ENCODE measurements around the gene TNRC18.
A peak's percentile ranks its signal among the peaks of the same experiment; 100 is the strongest.

Gene TNRC18

GRCh38 chr7:5428478-5429252, 5.0 kb upstream of the TNRC18 start:
- peak; percentile 66 for DNase-seq (ENCODE audit: low read depth)

- DNase-seq (ENCODE audit: low read depth), result peak; percentile 69
Observed at GRCh38 chr7:5426226-5426475, 2.5 kb upstream of the TNRC18 start.

- DNase-seq (ENCODE audit: low read depth), result peak; percentile 62
Observed at GRCh38 chr7:5425507-5426225, 2.0 kb upstream of the TNRC18 start.

- no peak for DNase-seq (ENCODE audit: low read depth)
Observed at GRCh38 chr7:5424749-5425506, 1.3 kb upstream of the TNRC18 start.

- DNase-seq (ENCODE audit: low read depth), result peak; percentile 99
Observed at GRCh38 chr7:5423976-5424748, 528 bp upstream of the TNRC18 start.

- DNase-seq (ENCODE audit: low read depth), result no peak
Observed at GRCh38 chr7:5422396-5423305, 983 bp downstream of the TNRC18 start.

- no peak for DNase-seq (ENCODE audit: low read depth)
Observed at GRCh38 chr7:5421714-5422395, 1.8 kb downstream of the TNRC18 start.

- no peak for DNase-seq (ENCODE audit: low read depth)
Observed at GRCh38 chr7:5420881-5421713, 2.5 kb downstream of the TNRC18 start.

GRCh38 chr7:5420067-5420880, 3.4 kb downstream of the TNRC18 start:
- DNase-seq (ENCODE audit: low read depth), result no peak

GRCh38 chr7:5419539-5420066, 4.0 kb downstream of the TNRC18 start:
- DNase-seq (ENCODE audit: low read depth), result no peak

GRCh38 chr7:5418285-5418582, 5.4 kb downstream of the TNRC18 start:
- no peak for DNase-seq (ENCODE audit: low read depth)

- no peak for DNase-seq (ENCODE audit: low read depth)
Observed at GRCh38 chr7:5417106-5418071, 6.2 kb downstream of the TNRC18 start.

- DNase-seq (ENCODE audit: low read depth), result no peak
Observed at GRCh38 chr7:5414916-5415315, 8.7 kb downstream of the TNRC18 start.

GRCh38 chr7:5413449-5413786, 10.2 kb downstream of the TNRC18 start:
- no peak for DNase-seq (ENCODE audit: low read depth)

- DNase-seq (ENCODE audit: low read depth), result no peak
Observed at GRCh38 chr7:5408777-5409176, 14.9 kb downstream of the TNRC18 start.

- DNase-seq (ENCODE audit: low read depth), result no peak
Observed at GRCh38 chr7:5406957-5407945, 16.4 kb downstream of the TNRC18 start.
